ENCODE data around the gene AUTS2.

DNA sequence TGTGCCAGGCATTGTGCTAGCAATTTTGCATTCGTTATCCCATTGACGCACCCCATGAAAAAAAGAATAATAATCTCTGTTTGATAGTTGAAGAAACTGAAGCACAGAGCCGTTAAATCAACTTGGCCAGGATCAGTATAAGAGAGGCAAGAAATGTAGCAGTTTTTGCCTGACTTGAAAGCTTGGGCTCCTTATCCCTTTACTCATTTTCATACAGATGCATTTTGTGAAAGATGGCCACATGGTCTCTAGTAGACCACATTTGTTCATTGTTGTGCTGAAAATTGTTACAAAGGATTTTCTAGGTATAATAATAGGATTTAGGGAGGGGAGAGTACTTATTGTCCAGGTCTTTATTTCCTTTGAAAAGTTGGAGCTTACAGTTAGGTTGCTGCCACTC is 14.7 kb downstream of the AUTS2 start:
- TF ChIP-seq, protein P1, sequence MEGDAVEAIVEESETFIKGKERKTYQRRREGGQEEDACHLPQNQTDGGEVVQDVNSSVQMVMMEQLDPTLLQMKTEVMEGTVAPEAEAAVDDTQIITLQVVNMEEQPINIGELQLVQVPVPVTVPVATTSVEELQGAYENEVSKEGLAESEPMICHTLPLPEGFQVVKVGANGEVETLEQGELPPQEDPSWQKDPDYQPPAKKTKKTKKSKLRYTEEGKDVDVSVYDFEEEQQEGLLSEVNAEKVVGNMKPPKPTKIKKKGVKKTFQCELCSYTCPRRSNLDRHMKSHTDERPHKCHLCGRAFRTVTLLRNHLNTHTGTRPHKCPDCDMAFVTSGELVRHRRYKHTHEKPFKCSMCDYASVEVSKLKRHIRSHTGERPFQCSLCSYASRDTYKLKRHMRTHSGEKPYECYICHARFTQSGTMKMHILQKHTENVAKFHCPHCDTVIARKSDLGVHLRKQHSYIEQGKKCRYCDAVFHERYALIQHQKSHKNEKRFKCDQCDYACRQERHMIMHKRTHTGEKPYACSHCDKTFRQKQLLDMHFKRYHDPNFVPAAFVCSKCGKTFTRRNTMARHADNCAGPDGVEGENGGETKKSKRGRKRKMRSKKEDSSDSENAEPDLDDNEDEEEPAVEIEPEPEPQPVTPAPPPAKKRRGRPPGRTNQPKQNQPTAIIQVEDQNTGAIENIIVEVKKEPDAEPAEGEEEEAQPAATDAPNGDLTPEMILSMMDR (tag by site-specific recombination; IDR thresholded peaks at IDR 0.05) = no peak
- TF ChIP-seq, protein P2, sequence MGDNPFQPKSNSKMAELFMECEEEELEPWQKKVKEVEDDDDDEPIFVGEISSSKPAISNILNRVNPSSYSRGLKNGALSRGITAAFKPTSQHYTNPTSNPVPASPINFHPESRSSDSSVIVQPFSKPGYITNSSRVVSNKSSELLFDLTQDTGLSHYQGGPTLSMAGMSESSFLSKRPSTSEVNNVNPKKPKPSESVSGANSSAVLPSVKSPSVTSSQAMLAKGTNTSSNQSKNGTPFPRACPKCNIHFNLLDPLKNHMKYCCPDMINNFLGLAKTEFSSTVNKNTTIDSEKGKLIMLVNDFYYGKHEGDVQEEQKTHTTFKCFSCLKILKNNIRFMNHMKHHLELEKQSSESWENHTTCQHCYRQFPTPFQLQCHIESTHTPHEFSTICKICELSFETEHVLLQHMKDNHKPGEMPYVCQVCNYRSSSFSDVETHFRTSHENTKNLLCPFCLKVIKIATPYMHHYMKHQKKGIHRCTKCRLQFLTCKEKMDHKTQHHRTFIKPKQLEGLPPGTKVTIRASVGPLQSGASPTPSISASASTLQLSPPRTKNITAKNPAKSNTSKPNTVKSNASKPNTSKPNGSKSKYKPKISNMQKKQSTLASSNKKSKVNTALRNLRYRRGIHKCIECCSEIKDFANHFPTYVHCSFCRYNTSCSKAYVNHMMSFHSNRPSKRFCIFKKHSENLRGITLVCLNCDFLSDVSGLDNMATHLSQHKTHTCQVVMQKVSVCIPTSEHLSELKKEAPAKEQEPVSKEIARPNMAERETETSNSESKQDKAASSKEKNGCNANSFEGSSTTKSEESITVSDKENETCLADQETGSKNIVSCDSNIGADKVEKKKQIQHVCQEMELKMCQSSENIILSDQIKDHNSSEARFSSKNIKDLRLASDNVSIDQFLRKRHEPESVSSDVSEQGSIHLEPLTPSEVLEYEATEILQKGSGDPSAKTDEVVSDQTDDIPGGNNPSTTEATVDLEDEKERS (tag by site-specific recombination; IDR thresholded peaks at IDR 0.05) = no peak
- TF ChIP-seq ZNF248 (tag by site-specific recombination; IDR thresholded peaks at IDR 0.05) = no peak
- no peak for TF ChIP-seq ZNF138 (tag by site-specific recombination; IDR thresholded peaks at IDR 0.05; ENCODE audit: borderline replicate concordance)
- TF ChIP-seq ZSCAN16 (tag by site-specific recombination; IDR thresholded peaks at IDR 0.05) = no peak
- TF ChIP-seq YY2 (tag by site-specific recombination; IDR thresholded peaks at IDR 0.05) = no peak
- TF ChIP-seq TRIM28 (IDR thresholded peaks at IDR 0.05; ENCODE audit: borderline replicate concordance, low read length) = no peak
- no peak for TF ChIP-seq ZFP37 (tag by site-specific recombination; IDR thresholded peaks at IDR 0.05)
- no peak for TF ChIP-seq ZNF670 (tag by site-specific recombination; IDR thresholded peaks at IDR 0.05; ENCODE audit: low read depth)
- TF ChIP-seq, protein P3, sequence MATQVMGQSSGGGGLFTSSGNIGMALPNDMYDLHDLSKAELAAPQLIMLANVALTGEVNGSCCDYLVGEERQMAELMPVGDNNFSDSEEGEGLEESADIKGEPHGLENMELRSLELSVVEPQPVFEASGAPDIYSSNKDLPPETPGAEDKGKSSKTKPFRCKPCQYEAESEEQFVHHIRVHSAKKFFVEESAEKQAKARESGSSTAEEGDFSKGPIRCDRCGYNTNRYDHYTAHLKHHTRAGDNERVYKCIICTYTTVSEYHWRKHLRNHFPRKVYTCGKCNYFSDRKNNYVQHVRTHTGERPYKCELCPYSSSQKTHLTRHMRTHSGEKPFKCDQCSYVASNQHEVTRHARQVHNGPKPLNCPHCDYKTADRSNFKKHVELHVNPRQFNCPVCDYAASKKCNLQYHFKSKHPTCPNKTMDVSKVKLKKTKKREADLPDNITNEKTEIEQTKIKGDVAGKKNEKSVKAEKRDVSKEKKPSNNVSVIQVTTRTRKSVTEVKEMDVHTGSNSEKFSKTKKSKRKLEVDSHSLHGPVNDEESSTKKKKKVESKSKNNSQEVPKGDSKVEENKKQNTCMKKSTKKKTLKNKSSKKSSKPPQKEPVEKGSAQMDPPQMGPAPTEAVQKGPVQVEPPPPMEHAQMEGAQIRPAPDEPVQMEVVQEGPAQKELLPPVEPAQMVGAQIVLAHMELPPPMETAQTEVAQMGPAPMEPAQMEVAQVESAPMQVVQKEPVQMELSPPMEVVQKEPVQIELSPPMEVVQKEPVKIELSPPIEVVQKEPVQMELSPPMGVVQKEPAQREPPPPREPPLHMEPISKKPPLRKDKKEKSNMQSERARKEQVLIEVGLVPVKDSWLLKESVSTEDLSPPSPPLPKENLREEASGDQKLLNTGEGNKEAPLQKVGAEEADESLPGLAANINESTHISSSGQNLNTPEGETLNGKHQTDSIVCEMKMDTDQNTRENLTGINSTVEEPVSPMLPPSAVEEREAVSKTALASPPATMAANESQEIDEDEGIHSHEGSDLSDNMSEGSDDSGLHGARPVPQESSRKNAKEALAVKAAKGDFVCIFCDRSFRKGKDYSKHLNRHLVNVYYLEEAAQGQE (tag by site-specific recombination; IDR thresholded peaks at IDR 0.05) = no peak
- TF ChIP-seq ZNF600 (tag by site-specific recombination; IDR thresholded peaks at IDR 0.05) = no peak
- no peak for TF ChIP-seq ZNF292 (tag by site-specific recombination; IDR thresholded peaks at IDR 0.05; ENCODE audit: borderline replicate concordance, low read depth)
- no peak for TF ChIP-seq ZNF175 (tag by site-specific recombination; IDR thresholded peaks at IDR 0.05)
